Ovary (tissue), 3 donors: Measurements from ENCODE around the gene WWOX.

ENCODE experiments used
- CTCF ChIP-seq, 3 donors: fragments of 450-650 bp in 2 of 3; fragments of 200-600 bp in 1 of 3; IDR thresholded peaks; one replicate each; pipeline versions ENCODE4 v1.5.1 to v1.8.0; 2016 to 2022; ENCODE audit warnings: antibody characterized with exemption in 3 of 3, mild to moderate bottlenecking in 1 of 3
- POLR2A ChIP-seq: fragments of 450-650 bp; IDR thresholded peaks from one replicate; pipeline ENCODE4 v1.6.1; 2017; ENCODE audit warnings: antibody characterized with exemption, mild to moderate bottlenecking, moderate library complexity
- donor health status: DM: no; HTN: no; CAD: no.

GRCh38 chr16:79124016-79124756 is 1024.7 kb downstream of the WWOX start:
- TF ChIP-seq CTCF (IDR thresholded peaks at IDR 0.05) (no peak), POLR2A (no peak)
